ENCODE measurements around the gene HENMT1.

HENMT1 gene

GRCh38 chr1:108627256-108627655, 33.6 kb downstream of the HENMT1 start:
- Histone ChIP-seq H3K14ac (ENCODE audit: low read length in 2 of 2) (no peak overlapping the region), H2BK120ac (ENCODE audit: low read depth, low read length) (no peak overlapping the region), H3K4me3 (ENCODE audit: insufficient read depth in 1 of 2, low read depth in 1 of 2, low read length in 2 of 2) (no peak overlapping the region), H3K27me3 (ENCODE audit: control insufficient read depth in 1 of 2, insufficient read depth in 1 of 2, low read length in 2 of 2) (no peaks in the 10 kb centered on the region), H2BK5ac (ENCODE audit: low read depth, low read length, poor library complexity, severe bottlenecking) (no peak overlapping the region), H3K9me3 (ENCODE audit: control insufficient read depth, low read length) (no peaks in the 10 kb centered on the region), H2BK15ac (ENCODE audit: low read depth, poor library complexity, severe bottlenecking) (no peak overlapping the region), H3K27ac (ENCODE audit: low read length, poor library complexity, severe bottlenecking) (no peak overlapping the region), H4K8ac (ENCODE audit: low read length) (no peak overlapping the region), H3K18ac (ENCODE audit: low read depth in 1 of 2, low read length in 2 of 2) (no peak overlapping the region), H3K4ac (ENCODE audit: low read depth in 1 of 2, low read length in 2 of 2) (no peak overlapping the region), H2AFZ (ENCODE audit: low read depth, low read length) (no peak overlapping the region), H3K9ac (ENCODE audit: low read length) (no peak overlapping the region), H2BK12ac (ENCODE audit: low read length in 2 of 2) (no peak overlapping the region), H3K79me1 (replicated peaks; ENCODE audit: low read length, poor library complexity, severe bottlenecking) (no peaks in the 10 kb centered on the region), H3K23ac (ENCODE audit: low read length in 2 of 2) (no peak overlapping the region), H3K36me3 (ENCODE audit: control insufficient read depth in 1 of 2, insufficient read depth in 2 of 2, low read depth in 1 of 2, low read length in 2 of 2) (peaks cover 0 to 36% of the 10 kb centered on the region in 2 experiments), H3K4me2 (ENCODE audit: low read length, poor library complexity, severe bottlenecking) (no peak overlapping the region), H2AK5ac (ENCODE audit: low read length, severe bottlenecking) (no peak overlapping the region), H3K4me1 (ENCODE audit: control insufficient read depth, insufficient read depth, low read depth, low read length) (no peaks in the 10 kb centered on the region), H4K91ac (ENCODE audit: low read length) (no peak overlapping the region)
- DNase-seq = no peak
- no CpG with 5 or more reads among the region's 1 CpG for WGBS

DNA sequence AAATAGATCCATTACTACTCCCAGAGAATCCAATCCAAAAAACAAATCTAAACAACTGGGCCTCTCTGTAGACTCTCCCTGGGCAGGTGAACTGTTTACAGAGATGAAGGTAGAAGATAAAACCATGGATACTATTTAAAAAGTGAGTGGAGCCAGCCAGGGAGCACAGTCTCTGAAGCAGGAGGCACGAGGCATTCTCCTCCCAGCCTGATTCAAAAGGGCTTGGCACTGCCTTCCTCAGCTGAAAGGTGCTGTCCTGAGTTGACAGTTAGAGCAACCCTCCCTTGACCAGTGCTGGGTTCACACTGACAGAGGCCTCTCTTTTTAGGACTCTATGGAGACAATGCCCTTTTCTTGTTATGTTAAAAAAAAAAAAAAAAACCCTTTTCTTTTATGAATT, 36.8 kb downstream of the HENMT1 start:
- Histone ChIP-seq H3K9me3 (ENCODE audit: control insufficient read depth, low read length) (no peaks in the 10 kb centered on the region), H3K4me2 (ENCODE audit: low read length, poor library complexity, severe bottlenecking) (no peak overlapping the region), H3K4me1 (ENCODE audit: control insufficient read depth, insufficient read depth, low read depth, low read length) (no peaks in the 10 kb centered on the region), H3K14ac (ENCODE audit: low read length in 2 of 2) (no peak overlapping the region), H3K4ac (ENCODE audit: low read depth in 1 of 2, low read length in 2 of 2) (no peak overlapping the region), H3K23ac (ENCODE audit: low read length in 2 of 2) (no peak overlapping the region), H3K9ac (ENCODE audit: low read length) (no peak overlapping the region), H2AK5ac (ENCODE audit: low read length, severe bottlenecking) (no peak overlapping the region), H3K27ac (ENCODE audit: low read length, poor library complexity, severe bottlenecking) (no peak overlapping the region), H3K18ac (ENCODE audit: low read depth in 1 of 2, low read length in 2 of 2) (no peak overlapping the region), H4K8ac (ENCODE audit: low read length) (no peak overlapping the region), H3K27me3 (ENCODE audit: control insufficient read depth in 1 of 2, insufficient read depth in 1 of 2, low read length in 2 of 2) (no peaks in the 10 kb centered on the region), H4K91ac (ENCODE audit: low read length) (no peak overlapping the region), H2BK5ac (ENCODE audit: low read depth, low read length, poor library complexity, severe bottlenecking) (no peak overlapping the region), H3K79me1 (replicated peaks; ENCODE audit: low read length, poor library complexity, severe bottlenecking) (no peaks in the 10 kb centered on the region), H2BK15ac (ENCODE audit: low read depth, poor library complexity, severe bottlenecking) (no peak overlapping the region), H3K36me3 (ENCODE audit: control insufficient read depth in 1 of 2, insufficient read depth in 2 of 2, low read depth in 1 of 2, low read length in 2 of 2) (peaks cover 0 to 17% of the 10 kb centered on the region in 2 experiments), H2BK120ac (ENCODE audit: low read depth, low read length) (no peak overlapping the region), H3K4me3 (ENCODE audit: insufficient read depth in 1 of 2, low read depth in 1 of 2, low read length in 2 of 2) (no peak overlapping the region), H2BK12ac (ENCODE audit: low read length in 2 of 2) (no peak overlapping the region), H2AFZ (ENCODE audit: low read depth, low read length) (no peak overlapping the region)
- 84% methylated on average over 1 of the region's 1 CpG for WGBS
- no peak for DNase-seq

DNA sequence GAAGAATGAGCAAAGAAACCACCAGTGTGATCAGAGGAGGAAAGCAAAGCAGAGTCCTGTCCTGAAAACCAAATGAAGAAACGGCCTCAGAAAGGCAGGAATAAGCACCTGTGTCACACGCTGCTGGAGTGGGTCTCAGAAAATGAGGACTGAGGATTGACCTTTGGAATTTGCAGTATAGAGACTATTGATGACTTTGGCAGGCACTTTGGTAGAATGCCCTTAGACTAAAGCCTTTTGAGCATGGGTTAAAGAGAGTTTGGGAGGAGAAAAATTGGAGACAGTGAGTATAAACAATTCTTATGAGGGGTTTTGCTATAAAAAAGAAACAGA, 43.2 kb downstream of the HENMT1 start:
- H3K4me3 ChIP-seq (ENCODE audit: insufficient read depth in 1 of 2, low read depth in 1 of 2, low read length in 2 of 2) = no peak overlapping the region
- no peaks in the 10 kb centered on the region for H3K9me3 ChIP-seq (ENCODE audit: control insufficient read depth, low read length)
- H3K14ac ChIP-seq (ENCODE audit: low read length in 2 of 2) = no peak overlapping the region
- no peak overlapping the region for H2BK5ac ChIP-seq (ENCODE audit: low read depth, low read length, poor library complexity, severe bottlenecking)
- no peak overlapping the region for H2BK15ac ChIP-seq (ENCODE audit: low read depth, poor library complexity, severe bottlenecking)
- peaks cover 0 to 13% of the 10 kb centered on the region in 2 experiments for H3K36me3 ChIP-seq (ENCODE audit: control insufficient read depth in 1 of 2, insufficient read depth in 2 of 2, low read depth in 1 of 2, low read length in 2 of 2)
- no peak overlapping the region for H3K27ac ChIP-seq (ENCODE audit: low read length, poor library complexity, severe bottlenecking)
- H2BK120ac ChIP-seq (ENCODE audit: low read depth, low read length) = no peak overlapping the region
- no peak overlapping the region for H3K4ac ChIP-seq (ENCODE audit: low read depth in 1 of 2, low read length in 2 of 2)
- H3K23ac ChIP-seq (ENCODE audit: low read length in 2 of 2) = no peak overlapping the region
- H3K9ac ChIP-seq (ENCODE audit: low read length) = no peak overlapping the region
- H2AK5ac ChIP-seq (ENCODE audit: low read length, severe bottlenecking) = no peak overlapping the region
- H3K4me1 ChIP-seq (ENCODE audit: control insufficient read depth, insufficient read depth, low read depth, low read length) = no peaks in the 10 kb centered on the region
- H3K18ac ChIP-seq (ENCODE audit: low read depth in 1 of 2, low read length in 2 of 2) = no peak overlapping the region
- H4K91ac ChIP-seq (ENCODE audit: low read length) = no peak overlapping the region
- no peak overlapping the region for H4K8ac ChIP-seq (ENCODE audit: low read length)
- WGBS = 98% methylated on average over 2 of the region's 2 CpGs
- H3K79me1 ChIP-seq (replicated peaks; ENCODE audit: low read length, poor library complexity, severe bottlenecking) = no peaks in the 10 kb centered on the region
- no peak overlapping the region for H2AFZ ChIP-seq (ENCODE audit: low read depth, low read length)
- no peak overlapping the region for H3K4me2 ChIP-seq (ENCODE audit: low read length, poor library complexity, severe bottlenecking)
- no peaks in the 10 kb centered on the region for H3K27me3 ChIP-seq (ENCODE audit: control insufficient read depth in 1 of 2, insufficient read depth in 1 of 2, low read length in 2 of 2)
- DNase-seq = no peak
- no peak overlapping the region for H2BK12ac ChIP-seq (ENCODE audit: low read length in 2 of 2)

- H2BK12ac ChIP-seq (ENCODE audit: low read length in 2 of 2) = no peak overlapping the region
- H3K4me3 ChIP-seq (ENCODE audit: insufficient read depth in 1 of 2, low read depth in 1 of 2, low read length in 2 of 2) = no peak overlapping the region
- H3K27me3 ChIP-seq (ENCODE audit: control insufficient read depth in 1 of 2, insufficient read depth in 1 of 2, low read length in 2 of 2) = no peaks in the 10 kb centered on the region
- no peak overlapping the region for H3K4ac ChIP-seq (ENCODE audit: low read depth in 1 of 2, low read length in 2 of 2)
- no peak overlapping the region for H3K4me2 ChIP-seq (ENCODE audit: low read length, poor library complexity, severe bottlenecking)
- H3K18ac ChIP-seq (ENCODE audit: low read depth in 1 of 2, low read length in 2 of 2) = no peak overlapping the region
- no peaks in the 10 kb centered on the region for H3K9me3 ChIP-seq (ENCODE audit: control insufficient read depth, low read length)
- H2BK120ac ChIP-seq (ENCODE audit: low read depth, low read length) = no peak overlapping the region
- no peak overlapping the region for H2BK15ac ChIP-seq (ENCODE audit: low read depth, poor library complexity, severe bottlenecking)
- H2AFZ ChIP-seq (ENCODE audit: low read depth, low read length) = no peak overlapping the region
- H3K36me3 ChIP-seq (ENCODE audit: control insufficient read depth in 1 of 2, insufficient read depth in 2 of 2, low read depth in 1 of 2, low read length in 2 of 2) = peaks cover 0 to 18% of the 10 kb centered on the region in 2 experiments
- no peak overlapping the region for H4K8ac ChIP-seq (ENCODE audit: low read length)
- H2BK5ac ChIP-seq (ENCODE audit: low read depth, low read length, poor library complexity, severe bottlenecking) = no peak overlapping the region
- H3K14ac ChIP-seq (ENCODE audit: low read length in 2 of 2) = no peak overlapping the region
- H3K4me1 ChIP-seq (ENCODE audit: control insufficient read depth, insufficient read depth, low read depth, low read length) = no peaks in the 10 kb centered on the region
- no peak for DNase-seq
- H3K79me1 ChIP-seq (replicated peaks; ENCODE audit: low read length, poor library complexity, severe bottlenecking) = no peaks in the 10 kb centered on the region
- H3K27ac ChIP-seq (ENCODE audit: low read length, poor library complexity, severe bottlenecking) = no peak overlapping the region
- no peak overlapping the region for H3K9ac ChIP-seq (ENCODE audit: low read length)
- no peak overlapping the region for H3K23ac ChIP-seq (ENCODE audit: low read length in 2 of 2)
- 96% methylated on average over 8 of the region's 8 CpGs for WGBS
- no peak overlapping the region for H2AK5ac ChIP-seq (ENCODE audit: low read length, severe bottlenecking)
- no peak overlapping the region for H4K91ac ChIP-seq (ENCODE audit: low read length)
Observed at GRCh38 chr1:108617008-108617723, 43.7 kb downstream of the HENMT1 start.
